K562 (cell line): Measurements from ENCODE around the gene ZNF785. TPM values are rescaled to one million over a fixed set of nuclear protein-coding genes. Genes with fewer than 3 reads are reported as not detected.
A peak's percentile ranks its signal among the peaks of the same experiment; 100 is the strongest.

ENCODE experiments used
- FUS ChIP-seq: fragments of 200-400 bp; formaldehyde crosslinking; optimal IDR thresholded peaks from 2 replicates; pipeline ENCODE3; 2017; ENCODE audit warnings: low read depth, low read length
- GATA2 ChIP-seq: sonication (generic); formaldehyde crosslinking; IDR thresholded peaks from 2 replicates; pipeline ENCODE4 v1.4.0; 2020; ENCODE audit warnings: mild to moderate bottlenecking, missing genetic modification reagents
- L3MBTL2 ChIP-seq: fragments of 450-650 bp; IDR thresholded peaks from 2 replicates; pipeline ENCODE4 v1.6.1; 2016; ENCODE audit warnings: mild to moderate bottlenecking, moderate library complexity
- NR4A1 ChIP-seq, 2 experiments: fragments of 250-450 bp in 1 of 2; fragments of 450-650 bp in 1 of 2; sonication (Bioruptor Pico) in 1 of 2; IDR thresholded peaks; 2 replicates each; pipeline versions ENCODE4 v1.4.0 to v1.6.1; 2016 to 2020; ENCODE audit warnings: mild to moderate bottlenecking in 2 of 2, missing compliant biosample characterization in 1 of 2, missing genetic modification characterization in 1 of 2, moderate library complexity in 1 of 2
- PHTF2 ChIP-seq: fragments of 250-450 bp; sonication (Bioruptor Pico); IDR thresholded peaks from 2 replicates; pipeline ENCODE4 v1.5.0; 2021; ENCODE audit warnings: mild to moderate bottlenecking
- PML ChIP-seq: IDR thresholded peaks from 2 replicates; pipeline ENCODE4 v1.6.1; 2012; ENCODE audit warnings: low read length, inconsistent platforms
- SIRT6 ChIP-seq: IDR thresholded peaks from one replicate; pipeline ENCODE4 v1.6.1; 2012; ENCODE audit warnings: low read depth, mild to moderate bottlenecking, control low read depth, inconsistent platforms, low read length, moderate library complexity
- TFAM ChIP-seq: fragments of 250-450 bp; sonication (Bioruptor Pico); conservative IDR thresholded peaks from 2 replicates; pipeline ENCODE4 v1.5.0; 2021; ENCODE audit warnings: mild to moderate bottlenecking, moderate library complexity
- THAP12 ChIP-seq: fragments of 250-450 bp; sonication (Bioruptor Pico); IDR thresholded peaks from 2 replicates; pipeline ENCODE4 v1.9.0; 2021; ENCODE audit warnings: mild to moderate bottlenecking, inconsistent platforms
- ZBTB17 ChIP-seq: fragments of 450-650 bp; formaldehyde crosslinking; IDR thresholded peaks from 2 replicates; pipeline ENCODE4 v1.4.0; 2020; ENCODE audit warnings: mild to moderate bottlenecking
- polyA plus RNA-seq, 8 experiments: library from polyadenylated mRNA; depleted of rRNA in 4 of 8; stranded (reverse) in 5 of 8; unstranded in 3 of 8; fragments of >200 nt; fragmentation: Nextera tagmentation in 2 of 8; fragmentation: Illumina TruSeq in 1 of 8; extraction: Ambion mirVana in 2 of 8; extraction: Trizol in 1 of 8; gene quantifications; 2 replicates each; pipeline versions ENCODE4 v1.2.1 to v1.2.3, GENCODE V29; 2011 to 2014; ENCODE audit warnings: inconsistent platforms in 1 of 8, missing spikeins in 1 of 8
- total RNA-seq, 7 experiments: library from RNA; depleted of rRNA in 6 of 7; stranded (reverse); fragments of >200 nt in 6 of 7; fragmentation: Illumina TruSeq in 2 of 7; extraction: Trizol in 2 of 7; gene quantifications; 2 replicates each; pipeline versions ENCODE4 v1.2.1 to v1.2.3, GENCODE V29; 2011 to 2021; ENCODE audit warnings: low replicate concordance in 1 of 7
- TF ChIP-seq, protein P1 (sequence below): IDR thresholded peaks from 2 replicates; pipeline ENCODE4 v1.6.1; 2011; ENCODE audit warnings: borderline replicate concordance, low read depth, mild to moderate bottlenecking, moderate library complexity, low read length; ENCODE audit not compliant: insufficient read depth, poor library complexity, severe bottlenecking
- TF ChIP-seq, protein P2 (sequence below), 2 experiments: fragments of 450-650 bp in 1 of 2; sonication (generic) in 1 of 2; formaldehyde crosslinking in 1 of 2; IDR thresholded peaks; 2 replicates each; pipeline versions ENCODE4 v1.7.1 to v1.9.0; 2016 to 2022; ENCODE audit warnings: inconsistent platforms in 1 of 2, mild to moderate bottlenecking in 1 of 2, missing genetic modification reagents in 1 of 2

The ZNF785 gene
- total and polyA plus RNA-seq, 9 of the 15 experiments (the other 6 are each of a cell fraction or from before 2014, with no cell fraction given): 0.64 to 11.0 (median 6.4) TPM

- TF ChIP-seq, protein P1, sequence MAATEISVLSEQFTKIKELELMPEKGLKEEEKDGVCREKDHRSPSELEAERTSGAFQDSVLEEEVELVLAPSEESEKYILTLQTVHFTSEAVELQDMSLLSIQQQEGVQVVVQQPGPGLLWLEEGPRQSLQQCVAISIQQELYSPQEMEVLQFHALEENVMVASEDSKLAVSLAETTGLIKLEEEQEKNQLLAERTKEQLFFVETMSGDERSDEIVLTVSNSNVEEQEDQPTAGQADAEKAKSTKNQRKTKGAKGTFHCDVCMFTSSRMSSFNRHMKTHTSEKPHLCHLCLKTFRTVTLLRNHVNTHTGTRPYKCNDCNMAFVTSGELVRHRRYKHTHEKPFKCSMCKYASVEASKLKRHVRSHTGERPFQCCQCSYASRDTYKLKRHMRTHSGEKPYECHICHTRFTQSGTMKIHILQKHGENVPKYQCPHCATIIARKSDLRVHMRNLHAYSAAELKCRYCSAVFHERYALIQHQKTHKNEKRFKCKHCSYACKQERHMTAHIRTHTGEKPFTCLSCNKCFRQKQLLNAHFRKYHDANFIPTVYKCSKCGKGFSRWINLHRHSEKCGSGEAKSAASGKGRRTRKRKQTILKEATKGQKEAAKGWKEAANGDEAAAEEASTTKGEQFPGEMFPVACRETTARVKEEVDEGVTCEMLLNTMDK: peak; percentile 14
- TF ChIP-seq TFAM (CRISPR knock-in tag) (no peak), FUS (no peak), GATA2 (CRISPR knock-in tag) (no peak), ZBTB17 (no peak), PHTF2 (CRISPR knock-in tag) (no peak), PML (no peak), L3MBTL2 (peak; percentile 100), NR4A1 (CRISPR knock-in tag; IDR thresholded peaks at IDR 0.05) (no peak), NR4A1 (tag; IDR thresholded peaks at IDR 0.05) (peak; percentile 75), SIRT6 (no peak), THAP12 (CRISPR knock-in tag) (no peak)
- TF ChIP-seq, protein P2, sequence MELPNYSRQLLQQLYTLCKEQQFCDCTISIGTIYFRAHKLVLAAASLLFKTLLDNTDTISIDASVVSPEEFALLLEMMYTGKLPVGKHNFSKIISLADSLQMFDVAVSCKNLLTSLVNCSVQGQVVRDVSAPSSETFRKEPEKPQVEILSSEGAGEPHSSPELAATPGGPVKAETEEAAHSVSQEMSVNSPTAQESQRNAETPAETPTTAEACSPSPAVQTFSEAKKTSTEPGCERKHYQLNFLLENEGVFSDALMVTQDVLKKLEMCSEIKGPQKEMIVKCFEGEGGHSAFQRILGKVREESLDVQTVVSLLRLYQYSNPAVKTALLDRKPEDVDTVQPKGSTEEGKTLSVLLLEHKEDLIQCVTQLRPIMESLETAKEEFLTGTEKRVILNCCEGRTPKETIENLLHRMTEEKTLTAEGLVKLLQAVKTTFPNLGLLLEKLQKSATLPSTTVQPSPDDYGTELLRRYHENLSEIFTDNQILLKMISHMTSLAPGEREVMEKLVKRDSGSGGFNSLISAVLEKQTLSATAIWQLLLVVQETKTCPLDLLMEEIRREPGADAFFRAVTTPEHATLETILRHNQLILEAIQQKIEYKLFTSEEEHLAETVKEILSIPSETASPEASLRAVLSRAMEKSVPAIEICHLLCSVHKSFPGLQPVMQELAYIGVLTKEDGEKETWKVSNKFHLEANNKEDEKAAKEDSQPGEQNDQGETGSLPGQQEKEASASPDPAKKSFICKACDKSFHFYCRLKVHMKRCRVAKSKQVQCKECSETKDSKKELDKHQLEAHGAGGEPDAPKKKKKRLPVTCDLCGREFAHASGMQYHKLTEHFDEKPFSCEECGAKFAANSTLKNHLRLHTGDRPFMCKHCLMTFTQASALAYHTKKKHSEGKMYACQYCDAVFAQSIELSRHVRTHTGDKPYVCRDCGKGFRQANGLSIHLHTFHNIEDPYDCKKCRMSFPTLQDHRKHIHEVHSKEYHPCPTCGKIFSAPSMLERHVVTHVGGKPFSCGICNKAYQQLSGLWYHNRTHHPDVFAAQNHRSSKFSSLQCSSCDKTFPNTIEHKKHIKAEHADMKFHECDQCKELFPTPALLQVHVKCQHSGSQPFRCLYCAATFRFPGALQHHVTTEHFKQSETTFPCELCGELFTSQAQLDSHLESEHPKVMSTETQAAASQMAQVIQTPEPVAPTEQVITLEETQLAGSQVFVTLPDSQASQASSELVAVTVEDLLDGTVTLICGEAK (IDR thresholded peaks at IDR 0.05): peak; percentile 83
- TF ChIP-seq, protein P2 (CRISPR knock-in tag; IDR thresholded peaks at IDR 0.05): no peak; the same call in none of the 2 replicates
Measured at GRCh38 chr16:30585400-30586191, at the start of gene ZNF785 (continued).
